Measurements from ENCODE around the gene PRKCA. TPM values are rescaled to one million over a fixed set of nuclear protein-coding genes. Genes with fewer than 3 reads are reported as not detected.

Gene PRKCA
- total and polyA plus RNA-seq, 2 of the 13 experiments (the other 11 are each of a cell fraction or from before 2014, with no cell fraction given) = 18.5 to 21.5 TPM

GRCh38 chr17:66488864-66489263 is 186.5 kb downstream of the PRKCA start:
- DNase-seq (ENCODE audit: low spot score) = no peak
- no peak for FAIRE-seq

More at GRCh38 chr17:66488864-66489263, 186.5 kb downstream of the PRKCA start:
- peaks cover 16% of the 10 kb centered on the region for H3K79me2 ChIP-seq (ENCODE audit: insufficient read depth, low read length)
- H2AFZ ChIP-seq (ENCODE audit: low read length) = no peak overlapping the region
- no peaks in the 10 kb centered on the region for H4K20me1 ChIP-seq (ENCODE audit: insufficient read depth, low read length)
- no peaks in the 10 kb centered on the region for H3K27me3 ChIP-seq (ENCODE audit: control insufficient read depth in 1 of 2, insufficient read depth in 2 of 2, low read length in 2 of 2)
- peak overlapping the region; percentile 88; the same call in 1 of the 2 replicates for H3K4me2 ChIP-seq (ENCODE audit: low read depth, low read length)
- H3K36me3 ChIP-seq (replicated peaks in 1 of 2; ENCODE audit: control insufficient read depth in 1 of 2, insufficient read depth in 2 of 2, low read length in 2 of 2) = 0 out of 5 replicates have a peak, but pooled peaks cover 0 to 1% of the 10 kb centered on the region in 2 experiments
- H3K4me1 ChIP-seq (ENCODE audit: insufficient read depth, low read length) = peaks cover 72% of the 10 kb centered on the region
- BruUV-seq (replicated peaks) = no TSS peak
- ChIA-PET CTCF (ENCODE audit: low intra/inter-chr PET ratio, low total read pairs) (no interaction called here), POLR2A (no interaction called here)
- in situ Hi-C loops (cut with HindIII; ENCODE audit: extremely low pct_ligation_motif_present, low pct_unique_long_range_greater_than_20kb) = no loop called here
- H3K4me3 ChIP-seq (replicated peaks in 1 of 3; ENCODE audit: insufficient read depth in 1 of 3, low read depth in 2 of 3, low read length in 3 of 3) = no peak overlapping the region; a peak in 2 of 6 replicates
- no peaks in the 10 kb centered on the region for H3K9me3 ChIP-seq (ENCODE audit: low read length)
- intact Hi-C loops (cut with micrococcal nuclease; ENCODE audit: unreplicated experiment) = no loop called here
- ATAC-seq = no peak
- 93% methylated on average over 4 of the region's 4 CpGs for WGBS (ENCODE audit: low lambda C conversion rate)
- no peak overlapping the region for H3K9ac ChIP-seq (ENCODE audit: insufficient read depth, low read depth, low read length)
- TF ChIP-seq ZNF576 (CRISPR knock-in tag; IDR thresholded peaks at IDR 0.05) = no peak
- TF ChIP-seq ZNF205 (CRISPR knock-in tag; IDR thresholded peaks at IDR 0.05) = no peak
- no peak for TF ChIP-seq MLLT10 (CRISPR knock-in tag; IDR thresholded peaks at IDR 0.05)
- no peak for TF ChIP-seq KLF6 (CRISPR knock-in tag; IDR thresholded peaks at IDR 0.05)
- TF ChIP-seq ZNF639 (CRISPR knock-in tag; conservative IDR thresholded peaks at IDR 0.05) = no peak
- no peak for TF ChIP-seq PHF8 (CRISPR knock-in tag; IDR thresholded peaks at IDR 0.05)
- no peak for TF ChIP-seq CBFB (CRISPR knock-in tag; IDR thresholded peaks at IDR 0.05)
- no peak for TF ChIP-seq HNRNPK (IDR thresholded peaks at IDR 0.05; ENCODE audit: low read depth, low read length, poor library complexity, severe bottlenecking)
- no peak for TF ChIP-seq ZFP36L1 (CRISPR knock-in tag; IDR thresholded peaks at IDR 0.05)
- TF ChIP-seq ZNF343 (CRISPR knock-in tag; IDR thresholded peaks at IDR 0.05) = no peak
- TF ChIP-seq HOXA9 (CRISPR knock-in tag; IDR thresholded peaks at IDR 0.05; ENCODE audit: borderline replicate concordance) = no peak
- no peak for TF ChIP-seq NPAS2 (CRISPR knock-in tag; IDR thresholded peaks at IDR 0.05; ENCODE audit: borderline replicate concordance)
- H3K27ac ChIP-seq (ENCODE audit: extremely low read length, insufficient read depth, low read length) = peak overlapping the region; percentile 71

Measured in HepG2 (cell line).